ENCODE data around the gene VWF.

Gene VWF

DNA sequence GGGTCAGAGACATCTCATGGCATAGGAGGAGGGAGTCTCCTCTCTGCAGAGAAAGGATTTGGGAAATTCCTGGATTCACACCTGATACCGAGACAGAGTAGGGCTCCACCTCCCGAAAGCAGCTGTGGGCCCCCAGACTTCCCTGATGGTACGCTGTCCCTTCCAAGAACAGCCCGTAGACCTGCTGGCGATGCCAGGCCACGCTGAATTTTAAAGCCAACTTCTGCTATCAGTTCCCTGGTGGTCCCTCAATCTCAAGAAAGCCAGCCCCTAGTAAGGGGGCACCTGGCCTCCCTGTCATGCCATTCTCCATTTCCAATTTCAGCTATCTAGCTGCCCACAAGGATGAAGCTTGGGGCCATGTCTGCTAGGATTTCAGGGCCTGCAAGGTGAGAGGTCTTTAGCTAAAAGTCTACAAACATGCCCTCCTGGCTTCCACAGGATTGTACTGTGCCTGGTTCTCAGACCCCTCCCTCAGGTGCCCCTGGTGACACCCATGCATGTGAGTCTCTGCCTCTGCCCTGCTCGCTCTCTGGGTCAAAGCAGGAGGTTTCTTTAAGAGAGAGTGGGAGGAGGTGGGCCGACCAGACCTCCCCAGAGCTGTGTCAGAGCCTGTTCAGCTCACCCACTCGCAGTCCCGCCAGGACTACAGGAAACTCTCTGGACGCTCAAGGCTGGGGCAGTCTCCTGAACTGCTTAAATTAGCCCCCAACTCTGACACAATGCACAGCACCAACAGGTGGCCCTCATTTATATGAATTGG, 209.9 kb downstream of the VWF start:
- no peak for DNase-seq (ENCODE audit: low read depth, low spot score)

DNA sequence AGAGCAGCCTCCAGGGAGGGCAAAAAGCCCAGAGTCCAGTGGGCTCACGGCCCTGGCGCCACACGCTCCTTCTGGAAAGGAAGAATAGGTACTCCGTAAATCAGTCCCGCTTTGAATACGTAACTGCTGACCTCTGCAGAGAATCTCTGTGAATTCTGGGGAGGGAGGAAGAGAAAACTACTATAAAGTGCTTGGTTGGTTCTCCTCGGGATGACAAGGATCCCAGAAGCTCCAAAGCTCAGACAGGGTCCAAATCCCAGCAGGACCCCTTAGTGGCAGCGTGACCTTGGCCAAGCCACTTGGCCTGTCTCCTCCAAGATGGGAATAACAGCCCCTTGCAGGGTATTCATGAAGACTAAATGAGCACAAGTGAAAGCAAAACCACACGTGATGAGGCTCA, 211.1 kb downstream of the VWF start:
- no peak for DNase-seq (ENCODE audit: low read depth, low spot score)

DNA sequence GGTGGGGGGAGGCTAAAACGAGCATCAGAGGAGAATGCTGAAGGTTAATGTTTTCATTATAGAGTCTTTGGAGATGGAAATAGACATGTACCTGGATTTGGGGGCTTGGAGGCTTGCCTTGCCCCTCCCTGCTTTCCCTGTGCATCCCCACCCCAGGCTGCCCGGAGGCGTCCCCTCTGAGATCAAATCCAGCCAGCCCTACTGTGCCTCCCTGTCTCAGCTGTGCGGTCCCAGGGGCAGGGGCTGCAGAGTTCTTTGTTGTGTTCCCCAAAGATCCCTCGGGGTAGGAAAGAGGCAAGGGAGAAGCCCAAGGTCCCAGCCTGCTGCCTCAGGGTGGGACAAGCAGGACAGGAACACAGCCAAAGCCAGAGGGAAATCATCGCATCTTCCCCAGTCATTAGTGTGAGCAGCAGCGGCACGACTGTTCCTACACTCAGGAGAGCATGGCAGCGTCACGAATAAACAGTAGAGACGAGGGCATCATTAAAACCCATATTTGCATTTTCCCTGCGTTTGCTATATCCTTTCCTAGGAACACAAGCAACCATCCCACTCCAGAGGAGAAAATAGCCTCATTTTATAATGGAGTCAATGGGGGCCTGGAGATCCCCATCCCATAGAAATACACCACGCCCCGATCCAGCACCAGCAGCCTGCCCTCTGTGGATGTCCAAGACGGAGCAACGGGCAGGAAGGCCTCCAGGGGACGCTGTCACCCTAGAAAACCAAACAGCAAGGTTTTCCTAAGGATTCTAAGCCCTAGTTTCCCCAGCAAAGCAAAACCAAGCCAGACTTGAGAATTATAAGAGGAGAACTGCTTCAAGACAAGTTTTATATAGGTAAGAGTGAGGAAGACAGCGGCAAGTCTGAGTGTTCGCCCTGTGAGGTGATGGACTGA, 211.8 kb downstream of the VWF start:
- DNase-seq (ENCODE audit: low read depth, low spot score), result no peak

GRCh38 chr12:5912011-5912410, 212.5 kb downstream of the VWF start:
- DNase-seq (ENCODE audit: low read depth, low spot score), result no peak

DNA sequence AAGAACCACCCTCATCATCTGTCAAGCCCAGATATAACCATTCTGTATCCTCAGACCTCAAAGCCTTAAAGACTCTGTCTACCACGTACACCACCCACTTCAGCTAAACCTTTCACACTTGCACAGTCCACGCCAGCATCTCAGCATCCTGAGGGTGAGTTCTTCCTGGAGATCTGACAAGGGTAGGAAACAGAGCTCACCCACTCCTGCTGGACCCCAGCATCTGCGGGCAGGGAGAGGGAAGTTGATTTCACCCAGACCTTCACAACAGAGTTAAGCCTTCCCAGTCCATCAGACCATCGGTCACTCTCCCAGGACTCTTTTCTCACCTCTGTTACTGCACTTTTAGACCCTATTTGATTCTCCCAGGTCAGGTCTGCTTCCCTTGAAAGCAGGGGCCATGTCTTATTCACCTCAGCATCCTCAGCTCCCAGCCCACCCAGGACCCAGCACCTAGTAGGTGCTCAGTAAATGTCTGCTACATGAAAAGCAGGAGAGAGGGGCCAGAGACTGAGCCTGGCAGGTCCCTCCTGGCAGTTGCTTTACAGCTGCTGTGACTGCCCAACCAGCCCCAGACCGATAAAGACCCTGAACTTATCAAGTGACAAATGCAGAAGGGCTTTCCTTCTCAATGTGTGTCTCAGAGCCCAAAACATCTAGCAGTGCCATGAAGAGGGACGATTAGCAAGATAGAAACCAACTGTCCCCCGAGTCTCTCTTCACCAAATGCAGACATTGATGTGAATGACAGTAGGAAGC, 213.5 kb downstream of the VWF start:
- no peak for DNase-seq (ENCODE audit: low read depth, low spot score)

DNA sequence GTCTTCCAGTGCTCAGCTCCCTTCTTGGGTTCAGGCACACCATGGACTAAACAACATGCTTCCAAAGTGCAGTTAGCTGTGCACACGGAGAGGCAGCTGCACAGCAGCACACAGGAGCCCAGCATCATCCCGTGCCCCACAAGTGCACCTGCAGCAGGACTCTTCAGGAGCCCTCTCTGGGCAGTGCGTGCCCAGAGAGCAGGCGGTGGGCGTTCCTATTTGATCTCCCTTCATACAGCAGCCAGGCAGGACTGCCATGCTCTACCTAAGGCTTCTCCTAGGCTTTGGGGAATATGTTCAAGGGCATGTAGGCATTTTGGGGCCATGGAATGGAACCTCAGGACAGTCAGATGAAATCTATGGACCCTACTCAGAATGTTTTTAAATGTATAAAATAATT, 214.9 kb downstream of the VWF start:
- DNase-seq (ENCODE audit: low read depth, low spot score), result no peak

- DNase-seq (ENCODE audit: low read depth, low spot score), result no peak
Observed at GRCh38 chr12:5908251-5908650, 216.2 kb downstream of the VWF start.

- DNase-seq (ENCODE audit: low read depth, low spot score), result no peak
Observed at GRCh38 chr12:5907807-5908206, 216.7 kb downstream of the VWF start.

DNA sequence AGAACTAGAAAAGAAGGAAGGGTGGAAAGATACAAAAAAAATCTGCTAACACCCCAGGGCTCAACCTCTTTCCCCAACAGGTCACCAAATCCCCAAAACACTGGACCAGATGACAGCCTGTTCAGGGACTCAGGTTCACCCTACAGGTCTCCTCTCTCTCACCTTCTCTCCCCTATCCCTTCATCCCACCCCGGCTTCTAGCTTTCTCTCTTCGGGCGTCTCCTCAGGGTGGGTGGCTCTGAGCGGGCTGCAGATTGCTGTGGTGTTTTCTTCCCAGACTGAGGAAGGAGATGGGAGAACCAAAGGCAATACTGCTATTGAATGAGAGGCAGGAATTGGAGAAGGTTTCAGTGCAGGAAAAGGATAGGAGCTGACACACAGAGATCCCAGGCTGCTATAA, 218.7 kb downstream of the VWF start:
- DNase-seq (ENCODE audit: low read depth, low spot score), result no peak

- no peak for DNase-seq (ENCODE audit: low read depth, low spot score)
Observed at GRCh38 chr12:5904969-5905368, 219.5 kb downstream of the VWF start.

DNA sequence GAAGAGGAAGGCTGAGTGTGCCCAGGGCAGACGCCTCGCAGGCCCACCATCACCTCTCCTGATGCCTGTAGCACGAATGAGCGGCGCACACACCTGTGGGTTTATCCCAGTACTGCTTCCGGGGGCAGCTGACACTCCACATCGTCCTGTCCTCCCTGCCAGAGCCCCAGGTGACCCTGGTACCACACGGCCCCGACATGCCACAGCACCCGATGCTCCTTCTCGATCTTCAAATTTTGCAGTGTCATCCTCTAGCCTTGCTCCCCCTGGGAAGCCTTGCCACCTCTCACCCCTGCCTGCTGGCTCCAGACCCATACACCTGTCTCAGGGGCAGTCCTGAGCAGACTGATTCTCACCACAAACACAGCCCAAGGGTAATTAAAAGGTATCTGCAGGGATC, 220.0 kb downstream of the VWF start:
- no peak for DNase-seq (ENCODE audit: low read depth, low spot score)

DNA sequence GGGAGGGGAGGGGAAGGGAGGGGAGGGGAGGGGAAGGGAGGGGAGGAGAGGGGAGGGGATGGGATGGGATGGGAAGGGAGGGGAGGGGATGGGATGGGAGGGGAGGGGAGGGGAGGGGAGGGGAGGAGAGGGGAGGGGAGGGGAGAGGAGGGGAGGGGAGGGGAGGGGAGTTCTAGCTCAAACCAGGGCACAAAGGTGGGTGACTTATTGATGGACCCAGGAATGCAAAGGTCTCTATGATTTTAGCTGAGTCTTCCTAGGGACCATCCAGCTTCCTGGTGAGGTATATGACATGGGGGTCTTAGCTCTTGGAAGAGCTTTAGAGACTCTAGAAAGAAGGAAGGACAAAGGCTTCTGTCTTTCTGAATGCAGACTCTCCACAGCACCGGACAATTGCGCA, 221.7 kb downstream of the VWF start:
- DNase-seq (ENCODE audit: low read depth, low spot score), result no peak

DNA sequence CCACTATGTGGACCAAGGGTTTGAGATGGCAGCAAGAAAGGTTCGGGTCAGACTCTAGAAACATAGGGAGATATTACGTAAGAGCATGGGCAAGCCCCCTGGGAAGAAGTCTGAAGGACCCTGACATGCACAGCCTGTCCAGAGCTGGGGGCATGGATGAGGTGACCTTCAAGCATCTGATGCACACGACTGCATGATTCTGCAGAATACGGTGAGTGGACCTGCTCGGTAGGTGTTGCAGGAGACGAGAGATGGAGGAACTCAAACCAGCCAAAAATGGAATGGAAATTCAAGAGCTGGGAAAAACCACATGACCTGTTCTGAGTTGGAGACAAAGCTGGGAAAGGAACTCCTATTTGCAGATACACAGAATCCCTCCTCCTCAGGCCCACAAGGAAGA, 223.1 kb downstream of the VWF start:
- DNase-seq (ENCODE audit: low read depth, low spot score), result no peak

GRCh38 chr12:5900533-5901205, 223.8 kb downstream of the VWF start:
- no peak for DNase-seq (ENCODE audit: low read depth, low spot score)

DNA sequence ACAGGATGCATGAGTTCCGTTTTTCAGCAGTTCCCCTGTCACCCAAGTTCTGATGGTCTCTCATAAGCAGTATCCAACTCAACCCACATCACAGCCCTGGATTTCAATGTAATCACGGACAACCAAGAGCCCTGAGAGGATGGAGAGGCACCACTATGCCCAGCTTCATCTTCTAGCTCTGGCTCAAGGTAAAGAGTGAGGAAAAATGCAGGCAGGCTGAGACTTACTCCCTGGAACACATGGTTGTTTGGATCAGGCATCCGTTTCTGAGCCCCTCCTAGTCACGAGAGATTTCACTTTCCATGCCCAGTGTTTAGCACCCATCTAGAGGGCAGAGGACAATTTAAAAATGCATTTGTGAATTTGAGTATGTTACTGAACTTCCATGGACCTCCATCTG, 224.4 kb downstream of the VWF start:
- no peak for DNase-seq (ENCODE audit: low read depth, low spot score)

GRCh38 chr12:5899675-5900074, 224.8 kb downstream of the VWF start:
- DNase-seq (ENCODE audit: low read depth, low spot score), result no peak

GRCh38 chr12:5898874-5899273, 225.6 kb downstream of the VWF start:
- DNase-seq (ENCODE audit: low read depth, low spot score), result no peak
